Kidney epithelial cell (primary cell): ENCODE data around the gene KIF17. TPM values are rescaled to one million over a fixed set of nuclear protein-coding genes. Genes with fewer than 3 reads are reported as not detected.

Experiments
- DNase-seq: peaks from one replicate; pipeline ENCODE4 v3.0.0-alpha.2; 2010; ENCODE audit warnings: low read depth
- H3K27me3 ChIP-seq: 2 replicates; pipeline ENCODE4 v1.6.0; 2011; ENCODE audit warnings: low read length; ENCODE audit not compliant: control insufficient read depth, insufficient read depth
- H3K36me3 ChIP-seq: 2 replicates; pipeline ENCODE4 v1.5.1; 2011; ENCODE audit warnings: low read length; ENCODE audit not compliant: control insufficient read depth, insufficient read depth
- H3K4me3 ChIP-seq: 2 replicates; pipeline ENCODE4 v1.5.1; 2011; ENCODE audit warnings: low read depth, mild to moderate bottlenecking, control low read depth, low read length
- total RNA-seq: library from RNA; depleted of rRNA; stranded (reverse); fragments of >200 nt; gene quantifications from 2 replicates; pipeline ENCODE4 v1.2.3, GENCODE V29; 2015
- TF ChIP-seq, protein P1 (sequence below): IDR thresholded peaks from 2 replicates; pipeline ENCODE4 v1.5.1; 2011; ENCODE audit warnings: mild to moderate bottlenecking, moderate library complexity, low read length, control low read depth, inconsistent platforms; ENCODE audit not compliant: insufficient read depth, poor library complexity, severe bottlenecking

KIF17 gene
- total RNA-seq, 1 donor from 2014 or later = 1.3 TPM

DNA sequence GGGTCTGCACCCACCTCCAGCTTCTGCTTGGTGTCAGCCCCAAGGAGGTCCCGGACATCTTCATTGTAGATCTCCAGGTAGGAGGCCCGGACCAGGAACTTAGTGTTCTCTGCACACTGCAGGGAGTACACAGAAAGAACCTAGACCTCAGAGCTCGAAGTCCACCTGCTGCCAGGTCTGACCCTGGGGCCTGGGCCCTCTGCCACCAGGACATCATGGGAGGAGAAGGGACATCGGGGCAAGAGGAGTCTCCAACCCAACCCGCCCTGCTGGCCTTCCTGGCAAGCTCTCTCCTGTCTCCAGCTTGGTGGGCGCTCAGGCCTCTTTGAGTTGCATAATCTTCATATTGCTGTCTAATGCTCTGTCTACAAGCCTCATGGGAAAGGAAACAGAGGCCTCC, 4.4 kb downstream of the KIF17 start:
- DNase-seq = no peak
- no peaks in the 10 kb centered on the region for H3K36me3 ChIP-seq
- H3K4me3 ChIP-seq = no peak overlapping the region
- TF ChIP-seq, protein P1, sequence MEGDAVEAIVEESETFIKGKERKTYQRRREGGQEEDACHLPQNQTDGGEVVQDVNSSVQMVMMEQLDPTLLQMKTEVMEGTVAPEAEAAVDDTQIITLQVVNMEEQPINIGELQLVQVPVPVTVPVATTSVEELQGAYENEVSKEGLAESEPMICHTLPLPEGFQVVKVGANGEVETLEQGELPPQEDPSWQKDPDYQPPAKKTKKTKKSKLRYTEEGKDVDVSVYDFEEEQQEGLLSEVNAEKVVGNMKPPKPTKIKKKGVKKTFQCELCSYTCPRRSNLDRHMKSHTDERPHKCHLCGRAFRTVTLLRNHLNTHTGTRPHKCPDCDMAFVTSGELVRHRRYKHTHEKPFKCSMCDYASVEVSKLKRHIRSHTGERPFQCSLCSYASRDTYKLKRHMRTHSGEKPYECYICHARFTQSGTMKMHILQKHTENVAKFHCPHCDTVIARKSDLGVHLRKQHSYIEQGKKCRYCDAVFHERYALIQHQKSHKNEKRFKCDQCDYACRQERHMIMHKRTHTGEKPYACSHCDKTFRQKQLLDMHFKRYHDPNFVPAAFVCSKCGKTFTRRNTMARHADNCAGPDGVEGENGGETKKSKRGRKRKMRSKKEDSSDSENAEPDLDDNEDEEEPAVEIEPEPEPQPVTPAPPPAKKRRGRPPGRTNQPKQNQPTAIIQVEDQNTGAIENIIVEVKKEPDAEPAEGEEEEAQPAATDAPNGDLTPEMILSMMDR = no peak
- no peaks in the 10 kb centered on the region for H3K27me3 ChIP-seq

DNA sequence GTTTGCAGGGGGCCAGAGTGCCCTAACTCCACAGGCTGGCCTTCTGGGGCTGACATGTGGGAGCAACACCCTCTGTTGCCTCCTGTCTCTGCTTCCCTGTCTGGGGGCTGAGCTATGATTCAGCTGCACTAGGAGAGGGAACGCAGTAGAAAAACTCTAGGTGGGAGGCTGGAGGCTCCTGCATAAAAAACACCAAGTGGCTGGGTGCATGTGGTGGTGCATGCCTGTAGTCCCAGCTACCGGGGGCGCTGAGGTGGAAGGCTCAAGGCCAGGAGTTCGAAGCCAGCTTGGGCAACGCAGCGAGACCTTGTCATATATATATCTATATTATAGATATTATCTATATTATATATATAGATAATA, 5.6 kb downstream of the KIF17 start:
- H3K36me3 ChIP-seq = no peaks in the 10 kb centered on the region
- no peak overlapping the region for H3K4me3 ChIP-seq
- no peaks in the 10 kb centered on the region for H3K27me3 ChIP-seq
- TF ChIP-seq, protein P1 = no peak
- no peak for DNase-seq

- no peak overlapping the region for H3K4me3 ChIP-seq
- TF ChIP-seq, protein P1 = no peak
- H3K27me3 ChIP-seq = no peaks in the 10 kb centered on the region
- no peak for DNase-seq
- no peaks in the 10 kb centered on the region for H3K36me3 ChIP-seq
These were observed 6.3 kb downstream of the KIF17 start for GRCh38 chr1:20711285-20712214.

DNA sequence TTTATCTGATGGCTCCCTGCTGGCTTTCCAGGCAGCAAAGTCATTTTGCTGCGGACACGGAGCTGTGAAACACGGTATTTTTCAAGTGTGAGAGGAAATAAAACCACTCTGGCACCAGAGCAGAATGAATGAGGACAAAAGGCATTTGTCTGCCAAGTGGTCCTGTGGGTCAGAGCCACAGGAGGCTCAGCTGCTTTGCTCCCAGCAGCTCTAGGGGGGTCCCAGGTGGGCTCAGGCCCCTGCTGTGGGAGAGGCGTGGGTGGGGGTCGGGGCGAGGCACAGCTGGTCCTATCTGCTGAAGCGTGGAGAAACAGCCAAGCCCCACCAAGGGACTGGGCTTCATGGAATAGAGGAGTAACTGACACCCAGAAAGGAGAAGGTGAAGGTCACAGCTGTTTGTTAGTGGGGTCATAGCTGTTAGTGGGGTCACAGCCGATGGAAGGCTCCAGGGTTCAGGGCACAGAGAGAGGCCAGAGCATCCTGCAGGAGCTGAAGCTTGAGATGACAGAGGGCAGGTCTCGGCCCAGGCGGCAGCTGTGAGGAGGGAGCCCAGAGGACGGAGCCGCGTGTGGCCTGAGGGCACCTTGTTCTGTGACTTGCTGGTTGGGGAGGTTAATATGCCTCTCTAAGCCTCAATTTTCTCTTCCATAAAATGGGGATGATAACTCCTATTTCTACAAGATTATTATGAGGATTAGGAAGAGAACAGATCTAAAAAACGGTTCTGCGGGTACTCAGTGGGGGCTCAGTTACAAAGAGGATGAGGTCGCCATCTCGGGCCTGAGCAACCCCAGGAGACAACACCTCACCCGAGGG, 7.1 kb downstream of the KIF17 start:
- no peak for DNase-seq
- no peak overlapping the region for H3K4me3 ChIP-seq
- TF ChIP-seq, protein P1 = no peak

GRCh38 chr1:20709868-20710267, 7.9 kb downstream of the KIF17 start:
- TF ChIP-seq, protein P1 = no peak
- no peak overlapping the region for H3K4me3 ChIP-seq
- DNase-seq = no peak
- no peaks in the 10 kb centered on the region for H3K36me3 ChIP-seq
- no peaks in the 10 kb centered on the region for H3K27me3 ChIP-seq

More for the DNA sequence above, 7.1 kb downstream of the KIF17 start:
- H3K36me3 ChIP-seq = no peaks in the 10 kb centered on the region
- no peaks in the 10 kb centered on the region for H3K27me3 ChIP-seq
